Spinal cord (tissue), 10 donors: ENCODE data around the gene TCAP. TPM values are rescaled to one million over a fixed set of nuclear protein-coding genes. Genes with fewer than 3 reads are reported as not detected.

Source experiments
- DNase-seq, 6 donors: peaks; one replicate each; pipeline versions ENCODE4 v3.0.0 to v3.0.0-alpha.2; 2013 to 2015; ENCODE audit warnings: low spot score in 6 of 6, low read depth in 4 of 6
- H3K27ac ChIP-seq: one replicate; pipeline ENCODE4 v1.5.1; 2013; ENCODE audit warnings: low read depth, low read length, control low read depth
- H3K27me3 ChIP-seq: one replicate; pipeline ENCODE4 v1.6.1; 2013; ENCODE audit warnings: low read length; ENCODE audit not compliant: control insufficient read depth, insufficient read depth
- H3K36me3 ChIP-seq: one replicate; pipeline ENCODE4 v1.6.1; 2013; ENCODE audit warnings: low read length; ENCODE audit not compliant: control insufficient read depth, insufficient read depth
- H3K4me1 ChIP-seq: one replicate; pipeline ENCODE4 v1.6.1; 2013; ENCODE audit warnings: low read length; ENCODE audit not compliant: control insufficient read depth, insufficient read depth
- H3K4me3 ChIP-seq: one replicate; pipeline ENCODE4 v1.5.1; 2013; ENCODE audit warnings: low read depth, low read length, control low read depth
- H3K9me3 ChIP-seq: one replicate; pipeline ENCODE4 v1.6.1; 2013; ENCODE audit warnings: low read length; ENCODE audit not compliant: control insufficient read depth, insufficient read depth
- WGBS: methylation state at CpG from one replicate; pipeline ENCODE4 v1.1.5; 2013; ENCODE audit warnings: missing lambda C conversion rate; ENCODE audit not compliant: insufficient coverage; 5-methylcytosine and 5-hydroxymethylcytosine counted together
- polyA plus RNA-seq, 2 donors: library from polyadenylated mRNA; unstranded; fragments of 120-200 nt; gene quantifications; one replicate each; pipeline ENCODE4 v1.2.1, GENCODE V29; 2013; ENCODE audit not compliant: insufficient read length in 2 of 2
- total RNA-seq, 2 donors: library from RNA; depleted of rRNA in 1 of 2; stranded (reverse); fragments of 120-200 nt in 1 of 2; fragments of >200 nt in 1 of 2; gene quantifications; one replicate each; pipeline versions ENCODE4 v1.2.3 to v1.2.4, GENCODE V29; 2013 to 2014
- donor health status: healthy.

TCAP gene
- total and polyA plus RNA-seq, 4 donors, result 0.30 to 6.0 (median 3.3) TPM

DNA sequence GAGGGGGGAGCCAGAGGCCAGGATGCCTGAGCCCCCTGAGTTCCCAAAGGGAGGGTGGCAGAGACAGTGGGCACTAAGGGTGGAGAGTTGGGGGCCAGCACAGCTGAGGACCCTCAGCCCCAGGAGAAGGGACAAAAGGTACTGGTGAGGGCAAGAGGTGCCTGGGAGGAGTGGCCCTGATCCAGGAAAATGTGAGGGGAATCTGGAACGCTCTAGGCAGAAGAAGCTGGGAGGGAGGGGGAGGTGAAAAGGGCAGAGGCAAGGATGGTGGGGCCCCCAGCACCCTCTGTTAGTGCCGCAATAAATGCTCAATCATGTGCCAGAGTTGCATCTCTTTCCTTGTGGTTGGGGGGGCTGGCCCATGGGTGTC lies 1.1 kb downstream of the TCAP start:
- no peaks in the 10 kb centered on the region for H3K9me3 ChIP-seq
- H3K27ac ChIP-seq, result no peak overlapping the region
- H3K4me3 ChIP-seq, result no peak overlapping the region
- H3K36me3 ChIP-seq, result peaks cover 43% of the 10 kb centered on the region
- WGBS, result 10% methylated on average over 2 of the region's 2 CpGs
- DNase-seq, result no peak
- peaks cover 67% of the 10 kb centered on the region for H3K4me1 ChIP-seq
- peaks cover 39% of the 10 kb centered on the region for H3K27me3 ChIP-seq

- H3K27me3 ChIP-seq, result peaks cover 39% of the 10 kb centered on the region
- WGBS, result 46% methylated on average over 4 of the region's 11 CpGs
- H3K4me3 ChIP-seq, result no peak overlapping the region
- peaks cover 38% of the 10 kb centered on the region for H3K36me3 ChIP-seq
- H3K9me3 ChIP-seq, result no peaks in the 10 kb centered on the region
- DNase-seq, result peak in 1 of 6 donors; percentile 64
- H3K27ac ChIP-seq, result no peak overlapping the region
- peaks cover 68% of the 10 kb centered on the region for H3K4me1 ChIP-seq
Measured at GRCh38 chr17:39666601-39667261, 1.6 kb downstream of the TCAP start.

GRCh38 chr17:39667262-39667944 lies 2.3 kb downstream of the TCAP start:
- 10% methylated on average over 48 of the region's 49 CpGs for WGBS
- Histone ChIP-seq H3K27me3 (peaks cover 39% of the 10 kb centered on the region), H3K4me1 (peaks cover 68% of the 10 kb centered on the region)

DNA sequence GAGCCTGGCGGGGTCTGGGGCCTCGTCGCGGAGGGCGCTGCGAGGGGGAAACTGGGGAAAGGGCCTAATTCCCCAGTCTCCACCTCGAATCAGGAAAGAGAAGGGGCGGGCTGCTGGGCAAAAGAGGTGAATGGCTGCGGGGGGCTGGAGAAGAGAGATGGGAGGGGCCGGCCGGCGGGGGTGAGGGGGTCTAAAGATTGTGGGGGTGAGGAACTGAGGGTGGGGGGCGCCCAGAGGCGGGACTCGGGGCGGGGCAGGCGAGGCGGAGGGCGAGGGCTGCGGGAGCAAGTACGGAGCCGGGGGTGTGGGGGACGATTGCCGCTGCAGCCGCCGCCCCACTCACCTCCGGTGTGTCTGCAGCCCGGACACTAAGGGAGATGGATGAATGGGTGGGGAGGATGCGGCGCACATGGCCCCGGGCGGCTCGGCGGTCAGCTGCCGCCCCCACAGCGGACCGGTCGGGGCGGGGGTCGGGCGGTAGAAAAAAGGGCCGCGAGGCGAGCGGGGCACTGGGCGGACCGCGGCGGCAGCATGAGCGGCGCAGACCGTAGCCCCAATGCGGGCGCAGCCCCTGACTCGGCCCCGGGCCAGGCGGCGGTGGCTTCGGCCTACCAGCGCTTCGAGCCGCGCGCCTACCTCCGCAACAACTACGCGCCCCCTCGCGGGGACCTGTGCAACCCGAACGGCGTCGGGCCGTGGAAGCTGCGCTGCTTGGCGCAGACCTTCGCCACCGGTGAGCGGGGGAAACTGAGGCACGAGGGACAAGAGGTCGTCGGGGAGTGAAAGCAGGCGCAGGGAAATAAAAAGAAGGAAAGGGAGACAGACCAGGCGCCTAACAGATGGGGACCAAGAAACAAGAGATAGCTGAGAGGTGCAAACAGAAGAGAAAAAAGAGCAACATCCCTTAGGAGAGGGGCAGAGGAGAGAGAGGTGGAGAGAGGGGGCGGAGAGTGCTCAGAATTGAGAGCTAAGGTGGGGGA lies 3.1 kb downstream of the TCAP start, which contains the start of gene PNMT:
PNMT (plus strand) TSS at position 509 of the 980 bp plus-strand sequence; CDS start at position 532, 23 bp downstream.
- peak in 2 of 6 donors; percentile 86 for DNase-seq
- Histone ChIP-seq H3K27me3 (peaks cover 39% of the 10 kb centered on the region), H3K4me1 (peaks cover 65% of the 10 kb centered on the region), H3K36me3 (peaks cover 30% of the 10 kb centered on the region), H3K9me3 (no peaks in the 10 kb centered on the region), H3K4me3 (no peak within 1 kb of the TSS), H3K27ac (no peak within 1 kb of the TSS)
- WGBS, result 2% methylated on average over 78 of the region's 85 CpGs

More at GRCh38 chr17:39667262-39667944, 2.3 kb downstream of the TCAP start:
- no peak overlapping the region for H3K27ac ChIP-seq
- H3K9me3 ChIP-seq, result no peaks in the 10 kb centered on the region
- H3K36me3 ChIP-seq, result peaks cover 31% of the 10 kb centered on the region
- no peak overlapping the region for H3K4me3 ChIP-seq
- DNase-seq, result peak in 1 of 6 donors; percentile 28

- peaks cover 39% of the 10 kb centered on the region for H3K27me3 ChIP-seq
- peaks cover 34% of the 10 kb centered on the region for H3K36me3 ChIP-seq
- no peak overlapping the region for H3K27ac ChIP-seq
- H3K4me1 ChIP-seq, result peaks cover 63% of the 10 kb centered on the region
- no peak for DNase-seq
- WGBS, result 91% methylated on average over 19 of the region's 23 CpGs
- no peaks in the 10 kb centered on the region for H3K9me3 ChIP-seq
- no peak overlapping the region for H3K4me3 ChIP-seq
Measured at GRCh38 chr17:39669897-39670735, 5.0 kb downstream of the TCAP start.

GRCh38 chr17:39670746-39671145 lies 5.6 kb downstream of the TCAP start:
- peaks cover 39% of the 10 kb centered on the region for H3K27me3 ChIP-seq
- WGBS, result 72% methylated on average over 4 of the region's 4 CpGs

DNA sequence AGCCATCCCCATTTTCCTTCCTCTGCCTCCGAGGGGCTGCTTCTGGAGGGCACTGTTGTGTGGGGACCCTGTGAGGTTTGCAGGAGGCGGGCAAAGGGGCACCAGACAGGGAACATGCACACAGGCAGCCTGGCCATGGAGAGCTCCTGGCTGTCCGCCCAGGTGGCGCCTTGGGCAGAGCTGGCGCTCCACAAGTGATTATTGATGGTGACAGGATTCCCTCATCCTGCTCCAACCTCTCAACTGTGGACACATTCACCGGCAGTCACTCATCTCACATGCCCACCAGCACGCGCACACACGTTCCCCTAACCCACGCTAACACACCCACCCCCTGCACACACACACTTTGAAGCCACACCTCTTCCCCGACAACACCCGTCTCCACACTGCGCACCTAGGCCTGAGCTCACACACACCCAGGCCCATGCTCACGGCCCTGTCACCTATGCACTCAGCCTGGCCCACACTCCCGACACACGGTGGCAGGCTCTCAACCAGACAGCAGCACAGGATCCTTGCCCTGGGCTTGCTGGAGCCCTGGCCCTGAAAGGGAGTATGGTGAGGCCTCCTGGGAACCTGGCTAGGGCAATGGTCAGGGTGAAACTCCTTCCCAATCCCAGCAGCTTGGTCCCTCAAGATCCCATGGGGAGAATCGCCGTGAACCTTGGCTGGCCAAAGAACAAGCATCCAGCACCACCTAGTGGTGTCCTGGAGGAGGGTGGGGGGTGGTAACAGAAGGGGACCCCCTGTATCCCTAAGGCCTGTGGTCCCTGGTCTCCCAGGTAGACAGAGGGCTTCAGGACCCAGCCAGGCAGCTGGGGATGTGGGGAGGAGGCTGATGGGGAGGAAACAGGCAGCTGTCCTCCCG lies 6.7 kb downstream of the TCAP start:
- WGBS, result 46% methylated on average over 17 of the region's 19 CpGs
- peaks cover 35% of the 10 kb centered on the region for H3K27me3 ChIP-seq

More at GRCh38 chr17:39670746-39671145, 5.6 kb downstream of the TCAP start:
- DNase-seq, result no peak
- H3K4me3 ChIP-seq, result no peak overlapping the region
- peaks cover 38% of the 10 kb centered on the region for H3K36me3 ChIP-seq
- H3K27ac ChIP-seq, result no peak overlapping the region
- H3K9me3 ChIP-seq, result no peaks in the 10 kb centered on the region
- H3K4me1 ChIP-seq, result peaks cover 58% of the 10 kb centered on the region

GRCh38 chr17:39672522-39673334 lies 7.6 kb downstream of the TCAP start:
- Histone ChIP-seq H3K4me3 (no peak overlapping the region), H3K9me3 (no peaks in the 10 kb centered on the region), H3K4me1 (peaks cover 44% of the 10 kb centered on the region), H3K36me3 (peaks cover 52% of the 10 kb centered on the region), H3K27me3 (peaks cover 29% of the 10 kb centered on the region), H3K27ac (no peak overlapping the region)
- WGBS, result 81% methylated on average over 15 of the region's 15 CpGs
- DNase-seq, result no peak

More for the DNA sequence above, 6.7 kb downstream of the TCAP start:
- Histone ChIP-seq H3K9me3 (no peaks in the 10 kb centered on the region), H3K36me3 (peaks cover 46% of the 10 kb centered on the region), H3K4me3 (no peak overlapping the region), H3K4me1 (peaks cover 50% of the 10 kb centered on the region), H3K27ac (no peak overlapping the region)
- DNase-seq, result peak in 2 of 6 donors; percentile 58 to 71
